OCI-LY1 (cell line): ENCODE results near the gene PLXNA2.

Experiments used
- H2AFZ ChIP-seq: fragments of 200-600 bp; sonication (generic), shearing (Covaris generic); 2 replicates; pipeline ENCODE4 v1.6.0; 2014; ENCODE audit warnings: antibody characterized with exemption, mild to moderate bottlenecking, low read length
- H3F3A ChIP-seq: fragments of 200-600 bp; sonication (generic), shearing (Covaris generic); 2 replicates; pipeline ENCODE4 v1.6.0; 2014; ENCODE audit warnings: mild to moderate bottlenecking, antibody characterized with exemption, low read length, moderate library complexity; ENCODE audit not compliant: insufficient read depth
- H3K27ac ChIP-seq: fragments of 200-600 bp; sonication (generic); 2 replicates; pipeline ENCODE4 v1.5.1; 2014; ENCODE audit warnings: low read length, mixed run types, mild to moderate bottlenecking, low read depth; ENCODE audit not compliant: poor library complexity, severe bottlenecking
- H3K27me3 ChIP-seq: fragments of 200-600 bp; sonication (generic); 2 replicates; pipeline ENCODE4 v1.6.0; 2014; ENCODE audit warnings: antibody characterized with exemption, mild to moderate bottlenecking, low read length, moderate library complexity; ENCODE audit not compliant: insufficient read depth
- H3K36me3 ChIP-seq: fragments of 200-600 bp; sonication (generic); 2 replicates; pipeline ENCODE4 v1.6.1; 2014; ENCODE audit warnings: mild to moderate bottlenecking, antibody characterized with exemption, low read length, moderate library complexity, mixed read lengths; ENCODE audit not compliant: insufficient read depth
- H3K4me1 ChIP-seq: fragments of 200-600 bp; sonication (generic); 2 replicates; pipeline ENCODE4 v1.5.1; 2014; ENCODE audit warnings: mild to moderate bottlenecking, low read length, moderate library complexity; ENCODE audit not compliant: insufficient read depth, severe bottlenecking
- H3K4me2 ChIP-seq: fragments of 200-600 bp; sonication (generic), shearing (Covaris generic); 2 replicates; pipeline ENCODE4 v1.6.1; 2014; ENCODE audit warnings: low read length
- H3K4me3 ChIP-seq: fragments of 200-600 bp; sonication (generic); 2 replicates; pipeline ENCODE4 v1.5.1; 2014; ENCODE audit warnings: low read length, low read depth, mild to moderate bottlenecking, mixed read lengths; ENCODE audit not compliant: poor library complexity, severe bottlenecking
- H3K79me2 ChIP-seq: fragments of 200-600 bp; shearing (Covaris generic); 2 replicates; pipeline ENCODE4 v1.6.1; 2016; ENCODE audit warnings: mixed run types, low read length, mixed read lengths; ENCODE audit not compliant: insufficient read depth
- H3K9ac ChIP-seq: fragments of 200-600 bp; sonication (generic), shearing (Covaris generic); 2 replicates; pipeline ENCODE4 v1.6.1; 2014; ENCODE audit warnings: mild to moderate bottlenecking, low read length, mixed read lengths
- H3K9me2 ChIP-seq: fragments of 200-600 bp; sonication (generic), shearing (Covaris generic); 2 replicates; pipeline ENCODE4 v1.6.1; 2014; ENCODE audit warnings: low read depth, mild to moderate bottlenecking, low read length, mixed read lengths
- H3K9me3 ChIP-seq: fragments of 200-600 bp; shearing (Covaris generic); 2 replicates; pipeline ENCODE4 v1.6.1; 2014; ENCODE audit warnings: low read length, mixed read lengths
- H4K20me1 ChIP-seq: fragments of 200-600 bp; sonication (generic), shearing (Covaris generic); 2 replicates; pipeline ENCODE4 v1.6.0; 2016; ENCODE audit warnings: mild to moderate bottlenecking, low read length; ENCODE audit not compliant: insufficient read depth
- EZH2 ChIP-seq: fragments of 200-600 bp; sonication (generic), shearing (Covaris generic); IDR thresholded peaks from 2 replicates; pipeline ENCODE4 v1.8.0; 2017; ENCODE audit warnings: borderline replicate concordance, mixed run types, mild to moderate bottlenecking, antibody characterized with exemption, low read length, moderate library complexity, mixed read lengths
- TF ChIP-seq, protein P1 (sequence below): fragments of 200-600 bp; sonication (generic), shearing (Covaris generic); IDR thresholded peaks from 2 replicates; pipeline ENCODE4 v1.5.1; 2017; ENCODE audit warnings: mild to moderate bottlenecking, antibody characterized with exemption, low read length, moderate library complexity, mixed read lengths

The PLXNA2 gene

DNA sequence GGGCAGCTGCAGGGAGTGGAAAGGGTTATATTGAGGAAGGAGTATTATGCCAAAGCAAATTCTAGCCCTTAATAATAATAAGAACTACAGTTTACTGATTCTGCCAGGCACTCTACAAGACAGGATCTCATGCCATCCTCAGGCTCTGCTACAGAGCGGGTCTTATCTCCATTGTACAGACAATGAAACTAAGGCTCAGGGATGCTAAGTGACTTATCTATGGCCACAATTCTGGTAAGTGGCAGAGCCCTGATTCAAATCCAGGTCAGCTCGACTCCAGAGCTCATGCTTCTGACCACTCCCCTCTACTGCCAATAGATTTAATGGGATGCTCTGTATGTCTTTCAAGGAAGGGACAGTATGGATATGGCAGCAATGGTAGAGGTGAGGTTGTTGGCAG is 187.1 kb downstream of the PLXNA2 start:
- H3F3A ChIP-seq: no peaks in the 10 kb centered on the region
- H3K27ac ChIP-seq: no peak overlapping the region
- H3K4me2 ChIP-seq: no peak overlapping the region
- H3K9ac ChIP-seq: no peak overlapping the region
- H3K36me3 ChIP-seq: no peaks in the 10 kb centered on the region
- no peaks in the 10 kb centered on the region for H3K9me3 ChIP-seq
- H2AFZ ChIP-seq: no peak overlapping the region
- no peak overlapping the region for H3K4me3 ChIP-seq
- no peaks in the 10 kb centered on the region for H3K4me1 ChIP-seq
- H3K79me2 ChIP-seq: no peaks in the 10 kb centered on the region
- TF ChIP-seq, protein P1, sequence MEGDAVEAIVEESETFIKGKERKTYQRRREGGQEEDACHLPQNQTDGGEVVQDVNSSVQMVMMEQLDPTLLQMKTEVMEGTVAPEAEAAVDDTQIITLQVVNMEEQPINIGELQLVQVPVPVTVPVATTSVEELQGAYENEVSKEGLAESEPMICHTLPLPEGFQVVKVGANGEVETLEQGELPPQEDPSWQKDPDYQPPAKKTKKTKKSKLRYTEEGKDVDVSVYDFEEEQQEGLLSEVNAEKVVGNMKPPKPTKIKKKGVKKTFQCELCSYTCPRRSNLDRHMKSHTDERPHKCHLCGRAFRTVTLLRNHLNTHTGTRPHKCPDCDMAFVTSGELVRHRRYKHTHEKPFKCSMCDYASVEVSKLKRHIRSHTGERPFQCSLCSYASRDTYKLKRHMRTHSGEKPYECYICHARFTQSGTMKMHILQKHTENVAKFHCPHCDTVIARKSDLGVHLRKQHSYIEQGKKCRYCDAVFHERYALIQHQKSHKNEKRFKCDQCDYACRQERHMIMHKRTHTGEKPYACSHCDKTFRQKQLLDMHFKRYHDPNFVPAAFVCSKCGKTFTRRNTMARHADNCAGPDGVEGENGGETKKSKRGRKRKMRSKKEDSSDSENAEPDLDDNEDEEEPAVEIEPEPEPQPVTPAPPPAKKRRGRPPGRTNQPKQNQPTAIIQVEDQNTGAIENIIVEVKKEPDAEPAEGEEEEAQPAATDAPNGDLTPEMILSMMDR: no peak
- no peak for TF ChIP-seq EZH2
- no peaks in the 10 kb centered on the region for H4K20me1 ChIP-seq
- H3K27me3 ChIP-seq: no peaks in the 10 kb centered on the region
- H3K9me2 ChIP-seq: no peaks in the 10 kb centered on the region

DNA sequence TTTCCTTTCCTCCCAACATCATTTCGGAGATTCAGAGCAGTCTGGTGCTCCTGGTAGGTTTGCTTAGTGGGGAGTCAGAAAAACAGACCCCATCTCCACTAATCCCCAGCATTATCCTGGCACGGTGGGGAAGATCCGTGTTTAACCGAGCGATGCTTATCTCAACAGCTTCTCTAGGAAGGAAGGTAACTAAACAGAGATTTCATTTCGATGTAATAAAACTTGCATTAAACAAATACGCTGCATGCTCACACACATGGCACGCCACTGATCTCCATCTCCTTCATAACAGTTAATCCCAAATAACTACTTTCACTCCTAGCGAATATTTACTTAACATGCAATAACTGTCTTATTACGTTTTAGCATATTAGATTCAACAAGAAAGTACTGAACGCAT is 188.6 kb downstream of the PLXNA2 start:
- Histone ChIP-seq H3K9me2 (no peaks in the 10 kb centered on the region), H3K79me2 (no peaks in the 10 kb centered on the region), H3K4me3 (no peak overlapping the region), H3K27ac (no peak overlapping the region), H3K4me2 (no peak overlapping the region), H3K9me3 (no peaks in the 10 kb centered on the region), H2AFZ (no peak overlapping the region), H4K20me1 (no peaks in the 10 kb centered on the region), H3K9ac (no peak overlapping the region), H3F3A (no peaks in the 10 kb centered on the region), H3K4me1 (no peaks in the 10 kb centered on the region), H3K27me3 (0 out of 2 replicates have a peak, but pooled peaks cover 3% of the 10 kb centered on the region), H3K36me3 (no peaks in the 10 kb centered on the region)
- no peak for TF ChIP-seq EZH2
- TF ChIP-seq, protein P1: no peak

DNA sequence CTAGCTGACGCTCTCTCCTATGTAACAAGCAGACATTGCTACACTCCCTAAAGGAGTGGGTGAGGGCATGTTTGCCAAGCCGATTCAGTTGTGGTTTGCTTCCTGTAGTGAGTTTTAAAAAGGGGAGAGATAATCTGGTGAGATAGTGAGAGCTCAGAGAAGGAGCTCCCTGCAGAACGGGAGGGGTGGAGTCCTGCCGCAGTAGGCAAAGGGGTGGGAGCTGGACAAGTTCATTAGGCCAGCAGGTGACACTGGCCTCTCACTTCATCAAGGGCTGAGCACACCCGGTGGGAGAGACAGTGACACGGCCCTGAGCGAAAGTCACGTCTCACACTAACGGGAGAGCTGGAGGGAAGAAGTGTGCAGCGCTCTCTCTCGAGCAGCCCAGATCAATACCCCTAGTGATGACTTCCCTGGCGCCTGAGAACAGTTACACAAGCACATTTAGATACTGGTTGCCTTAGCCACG is 189.2 kb downstream of the PLXNA2 start:
- H3F3A ChIP-seq: no peaks in the 10 kb centered on the region
- no peak overlapping the region for H3K4me2 ChIP-seq
- H3K4me1 ChIP-seq: no peaks in the 10 kb centered on the region
- H3K27ac ChIP-seq: no peak overlapping the region
- no peak overlapping the region for H2AFZ ChIP-seq
- no peaks in the 10 kb centered on the region for H4K20me1 ChIP-seq
- no peaks in the 10 kb centered on the region for H3K9me3 ChIP-seq
- H3K9ac ChIP-seq: no peak overlapping the region
- H3K9me2 ChIP-seq: no peaks in the 10 kb centered on the region
- TF ChIP-seq EZH2: no peak
- TF ChIP-seq, protein P1: no peak
- no peaks in the 10 kb centered on the region for H3K79me2 ChIP-seq
- H3K36me3 ChIP-seq: no peaks in the 10 kb centered on the region
- H3K27me3 ChIP-seq: 0 out of 2 replicates have a peak, but pooled peaks cover 3% of the 10 kb centered on the region
- H3K4me3 ChIP-seq: no peak overlapping the region
